Esophagus mucosa (tissue), 1 donor: Measurements from ENCODE around the gene FAM98A. TPM values are rescaled to one million over a fixed set of nuclear protein-coding genes. Genes with fewer than 3 reads are reported as not detected.

ENCODE experiments used
- ATAC-seq: fragments of 200-7000 bp; cut with Tn5 transposase; one replicate; pipeline ENCODE4 v1.9.1; 2020
- total RNA-seq: library from RNA; stranded (reverse); gene quantifications from one replicate; pipeline ENCODE4 v1.2.4, GENCODE V29; 2023
- donor health status: DM: yes; HTN: yes; CAD: no.

FAM98A gene
- 41.4 TPM for total RNA-seq

GRCh38 chr2:33599175-33599942 is at the start of gene FAM98A:
TSS of gene FAM98A (minus strand) at chr2:33599299. CDS start at chr2:33599221, 78 bp downstream.
- peak; percentile 99 for ATAC-seq

DNA sequence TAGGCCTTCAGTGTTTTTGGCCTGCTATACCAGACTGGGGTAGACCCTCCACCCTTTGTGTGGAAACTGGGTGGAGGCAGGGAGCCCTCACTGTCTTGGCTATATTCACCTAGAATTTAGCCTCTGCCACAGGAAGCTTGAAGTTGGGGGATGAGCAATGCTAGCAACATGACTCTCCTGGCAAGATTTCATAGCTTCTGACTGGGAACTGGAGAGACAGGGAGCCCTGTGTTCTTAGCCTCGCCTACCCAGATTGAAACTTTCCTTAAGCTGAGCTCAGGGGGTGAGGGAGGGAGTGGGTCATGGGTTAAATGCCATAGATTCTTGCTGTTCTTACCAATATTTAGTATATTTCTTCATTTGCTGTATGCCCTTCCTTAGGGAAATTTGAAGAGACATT is 46.8 kb upstream of the FAM98A start:
- no peak for ATAC-seq

- no peak for ATAC-seq
Observed at GRCh38 chr2:33644215-33644614, 45.1 kb upstream of the FAM98A start.

GRCh38 chr2:33636001-33636400 is 36.9 kb upstream of the FAM98A start:
- ATAC-seq: no peak

DNA sequence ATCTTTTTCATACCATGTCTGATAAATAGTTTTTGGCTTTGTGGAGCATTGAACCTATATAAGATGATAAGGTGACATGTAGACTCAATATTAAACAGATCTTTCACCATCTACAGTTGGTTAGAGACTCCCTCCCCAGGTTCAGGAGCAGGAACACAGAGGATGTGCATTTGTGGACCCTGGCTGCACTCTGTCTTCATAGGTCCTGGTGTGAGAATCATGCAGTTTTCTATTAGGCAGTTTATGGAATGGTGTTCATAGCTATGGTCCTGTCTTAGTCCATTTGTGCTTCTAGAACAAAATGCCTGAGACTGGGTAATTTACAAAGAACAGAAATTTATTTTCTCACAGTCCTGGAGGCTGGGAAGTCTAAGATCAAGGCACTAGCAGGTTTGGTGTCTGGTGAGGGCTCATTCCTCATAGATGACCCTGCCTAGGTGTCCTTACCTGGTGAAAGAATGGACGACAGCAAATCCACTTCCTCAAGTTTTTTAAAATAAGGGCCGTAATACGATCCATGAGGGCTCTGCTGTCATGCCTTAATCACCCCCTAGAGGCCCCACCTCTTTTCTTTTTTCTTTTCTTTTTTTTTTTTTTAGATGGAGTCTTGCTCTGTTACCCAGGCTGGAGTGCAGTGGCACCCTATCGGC is 35.3 kb upstream of the FAM98A start:
- ATAC-seq: no peak

DNA sequence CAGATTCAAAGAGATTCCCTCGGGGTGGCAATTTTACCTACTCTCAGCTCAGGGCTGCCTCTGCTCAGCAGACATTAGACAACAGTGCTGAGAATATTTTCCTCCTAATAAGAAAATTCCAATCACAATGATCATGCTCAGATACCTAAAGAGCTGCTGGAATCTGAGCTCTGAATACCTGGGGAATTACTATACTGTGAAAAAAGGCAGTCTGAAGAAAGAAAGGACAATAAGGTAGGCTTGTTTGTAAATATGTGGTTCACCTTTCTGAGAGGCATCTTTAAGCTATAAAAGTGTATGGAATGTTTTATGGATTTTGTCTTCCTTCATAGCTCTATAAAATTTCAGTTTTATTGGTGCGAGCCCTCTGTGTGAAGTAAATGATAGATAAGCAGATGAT is 34.2 kb upstream of the FAM98A start:
- ATAC-seq: no peak

- no peak for ATAC-seq
Observed at GRCh38 chr2:33632831-33633230, 33.7 kb upstream of the FAM98A start.

DNA sequence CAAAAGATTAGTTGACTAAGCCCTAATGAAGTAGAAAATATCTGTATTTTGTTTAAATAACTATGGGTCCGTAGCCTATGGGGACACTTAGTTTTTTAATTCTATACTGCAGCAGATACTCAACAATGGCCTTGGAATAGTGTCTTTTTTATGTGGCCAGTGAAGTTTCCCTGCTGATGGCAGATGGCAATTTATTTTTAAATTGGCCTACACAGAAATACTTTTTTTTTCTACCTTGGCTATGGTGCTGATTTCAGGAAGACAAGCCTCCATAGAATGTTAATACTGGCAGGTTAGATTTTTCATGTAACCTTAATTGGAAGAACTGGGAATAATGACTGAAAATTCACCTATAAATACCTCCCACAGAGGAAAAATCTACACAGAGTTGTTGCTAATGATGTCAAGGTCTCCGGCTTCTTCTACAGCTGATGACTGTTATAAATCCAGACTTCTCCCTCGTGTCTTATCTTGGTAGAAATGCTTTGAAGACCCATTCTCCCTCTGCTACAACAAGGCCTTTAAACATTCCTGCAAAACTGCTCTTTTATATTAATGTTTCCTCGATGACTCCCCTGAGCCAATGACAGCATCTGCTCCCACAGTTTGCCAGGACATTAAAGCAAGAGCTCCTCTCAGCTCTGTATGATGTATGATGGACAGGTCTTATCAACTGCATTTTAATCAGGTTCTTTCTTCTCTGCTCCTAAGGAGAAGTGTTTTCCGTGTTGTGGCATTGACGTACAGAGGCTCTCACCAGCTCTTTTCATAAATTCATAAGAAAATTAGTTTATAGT is 29.1 kb upstream of the FAM98A start:
- no peak for ATAC-seq

- ATAC-seq: no peak
Observed at GRCh38 chr2:33619028-33619427, 19.9 kb upstream of the FAM98A start.

DNA sequence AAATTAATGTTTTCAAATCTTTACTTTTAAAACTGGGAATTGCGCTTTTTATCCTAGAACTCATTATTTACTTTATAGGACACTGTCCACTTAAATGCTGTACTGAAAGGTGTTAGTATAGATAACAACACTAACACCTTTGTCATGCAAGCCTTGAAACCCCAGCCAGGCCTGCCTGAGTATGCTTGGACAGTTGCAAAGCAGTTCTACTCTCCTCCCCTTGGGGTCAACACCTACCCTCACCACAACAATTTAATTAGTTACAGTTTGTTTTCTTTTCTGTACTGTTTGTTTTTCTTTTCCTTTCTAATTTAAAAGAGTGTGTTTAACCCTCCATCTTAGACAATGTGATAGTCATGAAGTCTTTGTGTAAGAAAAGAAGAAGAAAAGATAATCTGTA is 18.9 kb upstream of the FAM98A start:
- ATAC-seq: no peak

DNA sequence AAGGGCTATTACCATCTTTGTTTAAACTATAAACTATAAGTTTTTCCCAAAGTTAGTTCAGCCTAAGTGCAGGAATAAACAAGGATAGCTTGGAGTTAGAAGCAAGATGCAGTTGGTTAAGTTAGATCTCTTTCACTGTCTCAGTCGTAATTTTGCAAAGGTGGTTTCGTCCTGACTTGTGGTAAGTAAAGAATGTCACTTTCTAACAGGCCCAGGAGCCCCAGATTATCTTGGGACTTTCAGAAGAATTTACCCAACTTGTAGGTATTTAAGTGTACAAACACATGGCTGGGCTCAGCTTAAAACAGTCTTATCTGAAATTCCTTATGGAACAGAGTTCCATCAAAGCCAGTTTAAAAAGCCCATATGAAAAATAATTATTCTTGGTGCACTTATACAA is 18.3 kb upstream of the FAM98A start:
- no peak for ATAC-seq

GRCh38 chr2:33616873-33617272 is 17.8 kb upstream of the FAM98A start:
- no peak for ATAC-seq

- no peak for ATAC-seq
Observed at GRCh38 chr2:33614190-33614589, 15.1 kb upstream of the FAM98A start.

DNA sequence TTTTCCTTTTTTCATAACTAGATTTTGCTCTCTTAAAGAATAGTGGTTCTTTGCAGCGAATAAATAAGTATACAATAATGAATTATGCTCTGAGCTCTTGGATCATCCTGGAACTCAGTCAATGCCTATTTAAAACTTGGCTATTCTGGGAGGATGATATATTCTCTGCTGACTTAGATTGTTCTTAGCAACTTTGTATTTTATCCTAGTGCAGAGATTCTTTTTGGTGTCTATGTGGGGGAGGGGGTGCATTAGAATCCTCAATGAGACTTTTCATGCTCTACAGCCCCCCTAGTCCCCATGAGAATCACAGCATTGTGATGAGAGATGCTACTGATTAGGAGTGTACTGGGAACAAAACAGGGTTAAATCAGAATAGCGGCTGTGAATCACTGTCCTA is 8.8 kb upstream of the FAM98A start:
- ATAC-seq: no peak

DNA sequence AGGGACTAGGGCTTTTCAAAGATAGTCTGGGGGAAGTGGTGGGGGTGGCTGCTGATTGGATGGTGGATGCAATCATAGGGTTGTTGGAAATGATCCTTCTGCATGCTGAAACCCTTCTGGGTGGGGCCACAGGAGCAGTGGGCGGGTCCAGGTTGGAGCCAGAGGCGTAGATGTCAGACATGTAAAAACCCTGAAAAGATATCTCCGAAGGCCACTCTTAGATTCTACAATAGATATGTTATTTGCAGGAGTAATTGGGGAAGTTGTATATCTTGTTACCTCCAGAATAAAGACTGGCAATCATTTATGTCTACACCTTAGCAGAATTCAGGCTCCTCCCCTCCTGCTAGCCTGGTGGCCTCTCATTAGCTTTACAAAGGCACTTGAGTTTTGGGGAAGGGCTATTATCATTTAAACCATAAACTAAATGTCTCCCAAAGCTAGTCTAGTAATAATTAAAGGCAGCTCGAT is 8.2 kb upstream of the FAM98A start:
- ATAC-seq: no peak

- ATAC-seq: no peak
Observed at GRCh38 chr2:33606622-33607021, 7.5 kb upstream of the FAM98A start.

GRCh38 chr2:33606100-33606499 is 7.0 kb upstream of the FAM98A start:
- ATAC-seq: no peak

DNA sequence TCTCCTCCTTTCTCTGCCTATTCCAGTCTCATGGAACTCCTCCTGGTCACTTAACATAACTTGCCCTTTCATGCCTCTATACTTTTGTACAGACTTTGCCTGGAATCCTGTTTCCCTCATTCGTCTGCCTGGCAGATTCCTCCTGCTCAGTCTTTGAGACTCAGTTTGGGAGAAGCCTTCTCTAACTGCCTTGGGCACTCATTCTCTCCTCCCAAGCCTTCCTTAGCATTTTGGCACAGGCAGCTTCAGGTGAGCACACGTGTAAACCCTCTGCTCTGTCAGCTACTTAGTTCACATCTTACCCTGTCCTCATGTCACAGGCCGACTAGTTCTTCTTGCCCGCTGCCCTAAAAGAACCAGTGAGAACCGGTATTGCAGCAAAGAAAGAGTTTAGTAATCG is 6.0 kb upstream of the FAM98A start:
- peak; percentile 87 for ATAC-seq

- no peak for ATAC-seq
Observed at GRCh38 chr2:33603416-33603815, 4.3 kb upstream of the FAM98A start.

GRCh38 chr2:33602201-33602830 is 3.2 kb upstream of the FAM98A start:
- no peak for ATAC-seq

DNA sequence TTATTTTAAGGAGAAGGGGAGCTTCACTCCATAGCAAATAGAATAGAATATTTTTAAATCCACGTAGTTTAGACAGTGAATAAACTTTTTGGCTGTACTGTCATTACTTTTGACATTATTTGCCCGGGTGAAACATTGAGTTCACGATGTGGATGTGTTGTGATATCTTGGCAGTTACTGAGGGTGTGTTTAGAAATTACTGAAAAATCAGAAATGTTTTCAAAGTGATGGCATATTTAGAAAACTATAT is 769 bp upstream of the FAM98A start:
- no peak for ATAC-seq

- peak; percentile 43 for ATAC-seq
Observed at GRCh38 chr2:33598561-33599174, 431 bp downstream of the FAM98A start.

GRCh38 chr2:33597026-33597425 is 2.1 kb downstream of the FAM98A start:
- no peak for ATAC-seq
